ENCODE measurements around the gene ARV1.
"Not testable (repeated sequence)": the region's sequence is repeated elsewhere in the genome, so short reads cannot be mapped to it uniquely, and the experiment has no call there.

Gene ARV1

GRCh38 chr1:230976825-230977747 is 1.8 kb upstream of the ARV1 start:
- DNase-seq (ENCODE audit: low read depth): no peak

- DNase-seq (ENCODE audit: low read depth): peak; percentile 23
These were observed 968 bp upstream of the ARV1 start for GRCh38 chr1:230977761-230978490.

GRCh38 chr1:230979389-230979716 is 459 bp downstream of the ARV1 start:
- no peak for DNase-seq (ENCODE audit: low read depth)

GRCh38 chr1:230979952-230980351 is 1.1 kb downstream of the ARV1 start:
- no peak for DNase-seq (ENCODE audit: low read depth)

GRCh38 chr1:230982696-230983095 is 3.8 kb downstream of the ARV1 start:
- no peak for DNase-seq (ENCODE audit: low read depth)

GRCh38 chr1:230983811-230984210 is 4.9 kb downstream of the ARV1 start:
- DNase-seq (ENCODE audit: low read depth): no peak

GRCh38 chr1:230984622-230985515 is 6.0 kb downstream of the ARV1 start:
- not testable (repeated sequence) for DNase-seq (ENCODE audit: low read depth)

GRCh38 chr1:230985711-230986110 is 6.8 kb downstream of the ARV1 start:
- DNase-seq (ENCODE audit: low read depth): no peak

- DNase-seq (ENCODE audit: low read depth): no peak
These were observed 8.1 kb downstream of the ARV1 start for GRCh38 chr1:230986976-230987375.

GRCh38 chr1:230987448-230987847 is 8.6 kb downstream of the ARV1 start:
- DNase-seq (ENCODE audit: low read depth): no peak

GRCh38 chr1:230992100-230992774 is 13.3 kb downstream of the ARV1 start:
- DNase-seq (ENCODE audit: low read depth): no peak

GRCh38 chr1:230994860-230995259 is 16.0 kb downstream of the ARV1 start:
- no peak for DNase-seq (ENCODE audit: low read depth)

GRCh38 chr1:231000201-231000600 is 21.3 kb downstream of the ARV1 start:
- no peak for DNase-seq (ENCODE audit: low read depth)

- DNase-seq (ENCODE audit: low read depth): no peak
These were observed 21.7 kb downstream of the ARV1 start for GRCh38 chr1:231000639-231001038.

- DNase-seq (ENCODE audit: low read depth): no peak
These were observed 23.0 kb downstream of the ARV1 start for GRCh38 chr1:231001892-231002291.

GRCh38 chr1:231007535-231007934 is 28.6 kb downstream of the ARV1 start:
- DNase-seq (ENCODE audit: low read depth): not testable (repeated sequence)

- no peak for DNase-seq (ENCODE audit: low read depth)
These were observed 32.5 kb downstream of the ARV1 start for GRCh38 chr1:231011360-231011759.

GRCh38 chr1:231011963-231012362 is 33.1 kb downstream of the ARV1 start:
- no peak for DNase-seq (ENCODE audit: low read depth)

GRCh38 chr1:231013391-231014015 is 34.6 kb downstream of the ARV1 start:
- DNase-seq (ENCODE audit: low read depth): no peak

- DNase-seq (ENCODE audit: low read depth): no peak
These were observed 37.3 kb downstream of the ARV1 start for GRCh38 chr1:231016234-231016633.

GRCh38 chr1:231016966-231017365 is 38.1 kb downstream of the ARV1 start:
- DNase-seq (ENCODE audit: low read depth): no peak

All from activated T-cell treated with anti-CD3 and anti-CD28 coated beads for 48 hours (primary cell).